ENCODE measurements around the gene CEP128.

The CEP128 gene

GRCh38 chr14:80535171-80535570 is 406.4 kb downstream of the CEP128 start:
- no peak for DNase-seq

- DNase-seq, result no peak
Observed at GRCh38 chr14:80523518-80524117, 417.9 kb downstream of the CEP128 start.

- DNase-seq, result no peak
Observed at GRCh38 chr14:80522936-80523335, 418.6 kb downstream of the CEP128 start.

GRCh38 chr14:80522411-80522810 is 419.1 kb downstream of the CEP128 start:
- no peak for DNase-seq

- no peak for DNase-seq
Observed at GRCh38 chr14:80521456-80521855, 420.1 kb downstream of the CEP128 start.

GRCh38 chr14:80519002-80519401 is 422.5 kb downstream of the CEP128 start:
- DNase-seq, result no peak

GRCh38 chr14:80518173-80518572 is 423.4 kb downstream of the CEP128 start:
- DNase-seq, result no peak

GRCh38 chr14:80507292-80507869 is 434.2 kb downstream of the CEP128 start:
- no peak for DNase-seq

GRCh38 chr14:80504781-80505180 is 436.8 kb downstream of the CEP128 start:
- DNase-seq, result no peak

GRCh38 chr14:80498533-80498932 is 443.0 kb downstream of the CEP128 start:
- DNase-seq, result no peak

GRCh38 chr14:80496090-80496489 is 445.4 kb downstream of the CEP128 start:
- no peak for DNase-seq

GRCh38 chr14:80494769-80495168 is 446.8 kb downstream of the CEP128 start:
- no peak for DNase-seq

GRCh38 chr14:80493620-80494019 is 447.9 kb downstream of the CEP128 start:
- no peak for DNase-seq

GRCh38 chr14:80491650-80492049 is 449.9 kb downstream of the CEP128 start:
- no peak for DNase-seq

- DNase-seq, result no peak
Observed at GRCh38 chr14:80491131-80491530, 450.4 kb downstream of the CEP128 start.

- no peak for DNase-seq
Observed at GRCh38 chr14:80489513-80489912, 452.0 kb downstream of the CEP128 start.

- no peak for DNase-seq
Observed at GRCh38 chr14:80485764-80486163, 455.8 kb downstream of the CEP128 start.

- DNase-seq, result no peak
Observed at GRCh38 chr14:80483331-80483730, 458.2 kb downstream of the CEP128 start.

GRCh38 chr14:80477388-80478160 is 464.0 kb downstream of the CEP128 start:
- no peak for DNase-seq

GRCh38 chr14:80475074-80475473 is 466.5 kb downstream of the CEP128 start:
- no peak for DNase-seq

- no peak for DNase-seq
Observed at GRCh38 chr14:80468331-80469122, 473.0 kb downstream of the CEP128 start.

- no peak for DNase-seq
Observed at GRCh38 chr14:80465546-80466220, 475.9 kb downstream of the CEP128 start.
